ENCODE measurements around the gene LZTFL1. TPM values are rescaled to one million over a fixed set of nuclear protein-coding genes. Genes with fewer than 3 reads are reported as not detected.

The LZTFL1 gene
- total and polyA plus RNA-seq, 2 donors (not counting 1 experiment from before 2014, with no cell fraction given), result 12.4 to 28.0 TPM

- H3K36me3 ChIP-seq (ENCODE audit: control insufficient read depth, insufficient read depth, low read length), result no peaks in the 10 kb centered on the region
- no peak overlapping the region for H2AFZ ChIP-seq (ENCODE audit: low read length)
- H3K4me2 ChIP-seq (ENCODE audit: extremely low read depth, insufficient read depth, low read length), result no peak overlapping the region
- no peak overlapping the region for H3K27ac ChIP-seq (ENCODE audit: insufficient read depth, low read length)
- no peaks in the 10 kb centered on the region for H3K79me2 ChIP-seq (ENCODE audit: control insufficient read depth, insufficient read depth, low read length)
- H3K4me3 ChIP-seq (replicated peaks in 1 of 4; ENCODE audit: control extremely low read depth in 1 of 4, insufficient read depth in 1 of 4, low read depth in 3 of 4, low read length in 4 of 4), result no peak overlapping the region
- peaks cover 35% of the 10 kb centered on the region for H3K27me3 ChIP-seq (ENCODE audit: control insufficient read depth, insufficient read depth, low read length)
- no peaks in the 10 kb centered on the region for H4K20me1 ChIP-seq (ENCODE audit: control insufficient read depth, extremely low read depth, insufficient read depth, low read length)
- TF ChIP-seq, protein P1, sequence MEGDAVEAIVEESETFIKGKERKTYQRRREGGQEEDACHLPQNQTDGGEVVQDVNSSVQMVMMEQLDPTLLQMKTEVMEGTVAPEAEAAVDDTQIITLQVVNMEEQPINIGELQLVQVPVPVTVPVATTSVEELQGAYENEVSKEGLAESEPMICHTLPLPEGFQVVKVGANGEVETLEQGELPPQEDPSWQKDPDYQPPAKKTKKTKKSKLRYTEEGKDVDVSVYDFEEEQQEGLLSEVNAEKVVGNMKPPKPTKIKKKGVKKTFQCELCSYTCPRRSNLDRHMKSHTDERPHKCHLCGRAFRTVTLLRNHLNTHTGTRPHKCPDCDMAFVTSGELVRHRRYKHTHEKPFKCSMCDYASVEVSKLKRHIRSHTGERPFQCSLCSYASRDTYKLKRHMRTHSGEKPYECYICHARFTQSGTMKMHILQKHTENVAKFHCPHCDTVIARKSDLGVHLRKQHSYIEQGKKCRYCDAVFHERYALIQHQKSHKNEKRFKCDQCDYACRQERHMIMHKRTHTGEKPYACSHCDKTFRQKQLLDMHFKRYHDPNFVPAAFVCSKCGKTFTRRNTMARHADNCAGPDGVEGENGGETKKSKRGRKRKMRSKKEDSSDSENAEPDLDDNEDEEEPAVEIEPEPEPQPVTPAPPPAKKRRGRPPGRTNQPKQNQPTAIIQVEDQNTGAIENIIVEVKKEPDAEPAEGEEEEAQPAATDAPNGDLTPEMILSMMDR (conservative IDR thresholded peaks at IDR 0.05 in 1 of 2, IDR thresholded peaks at IDR 0.05 in 1 of 2; ENCODE audit: low read depth in 1 of 2, low read length in 2 of 2), result no peak
- TF ChIP-seq EZH2 (IDR thresholded peaks at IDR 0.05; ENCODE audit: low read length, missing control alignments), result no peak
- H3K4me1 ChIP-seq (ENCODE audit: control insufficient read depth, extremely low read depth, insufficient read depth, low read length), result no peaks in the 10 kb centered on the region
- H3K9ac ChIP-seq (ENCODE audit: insufficient read depth, low read length), result no peak overlapping the region
- H3K9me3 ChIP-seq (ENCODE audit: control insufficient read depth, insufficient read depth, low read depth, low read length), result no peaks in the 10 kb centered on the region
- no peak for DNase-seq (ENCODE audit: low read depth in 2 of 2)
These were observed 67.1 kb downstream of the LZTFL1 start for GRCh38 chr3:45774581-45775521.

DNA sequence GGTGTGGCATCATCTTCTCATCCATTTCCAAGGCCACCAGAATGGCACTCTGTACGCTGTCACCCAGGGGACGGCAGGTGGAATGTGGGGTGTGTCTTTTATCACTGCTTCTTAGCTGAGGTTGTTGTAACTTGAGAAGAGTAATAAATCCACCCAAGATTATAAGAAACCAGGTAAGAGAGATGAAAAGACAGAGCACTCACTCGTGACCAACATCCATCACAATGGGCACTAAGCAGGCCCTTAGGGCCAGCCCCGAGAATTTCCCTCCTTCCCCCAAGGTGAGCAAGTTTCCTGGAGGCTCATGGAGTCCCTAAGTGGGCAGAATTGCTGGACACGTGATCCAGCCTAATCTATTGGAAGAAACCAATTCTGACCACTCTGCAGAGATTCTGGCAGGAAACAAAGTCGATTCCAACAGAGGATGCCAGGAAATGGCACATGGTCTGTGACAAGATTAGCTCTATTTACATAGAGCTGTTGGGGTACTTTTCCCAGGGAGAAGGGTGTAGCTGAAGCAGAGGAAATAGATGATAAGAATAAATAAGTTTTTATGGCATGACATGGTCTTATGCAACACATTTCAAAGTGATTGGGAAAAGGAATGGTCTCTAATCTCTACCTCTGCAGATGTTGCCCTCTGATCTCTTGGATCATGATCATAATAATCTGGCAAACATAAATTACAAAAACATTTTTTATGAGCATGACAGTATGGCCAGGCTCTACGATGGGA, 68.0 kb downstream of the LZTFL1 start:
- no peaks in the 10 kb centered on the region for H3K9me3 ChIP-seq (ENCODE audit: control insufficient read depth, insufficient read depth, low read depth, low read length)
- peaks cover 34% of the 10 kb centered on the region for H3K27me3 ChIP-seq (ENCODE audit: control insufficient read depth, insufficient read depth, low read length)
- H3K4me3 ChIP-seq (replicated peaks in 1 of 4; ENCODE audit: control extremely low read depth in 1 of 4, insufficient read depth in 1 of 4, low read depth in 3 of 4, low read length in 4 of 4), result no peak overlapping the region
- no peak for DNase-seq (ENCODE audit: low read depth in 2 of 2)
- H3K4me1 ChIP-seq (ENCODE audit: control insufficient read depth, extremely low read depth, insufficient read depth, low read length), result no peaks in the 10 kb centered on the region
- TF ChIP-seq, protein P1 (conservative IDR thresholded peaks at IDR 0.05 in 1 of 2, IDR thresholded peaks at IDR 0.05 in 1 of 2; ENCODE audit: low read depth in 1 of 2, low read length in 2 of 2), result no peak
- no peak for TF ChIP-seq EZH2 (IDR thresholded peaks at IDR 0.05; ENCODE audit: low read length, missing control alignments)
- no peak overlapping the region for H2AFZ ChIP-seq (ENCODE audit: low read length)
- no peak overlapping the region for H3K4me2 ChIP-seq (ENCODE audit: extremely low read depth, insufficient read depth, low read length)
- no peaks in the 10 kb centered on the region for H3K79me2 ChIP-seq (ENCODE audit: control insufficient read depth, insufficient read depth, low read length)
- no peak overlapping the region for H3K27ac ChIP-seq (ENCODE audit: insufficient read depth, low read length)
- H4K20me1 ChIP-seq (ENCODE audit: control insufficient read depth, extremely low read depth, insufficient read depth, low read length), result no peaks in the 10 kb centered on the region
- no peak overlapping the region for H3K9ac ChIP-seq (ENCODE audit: insufficient read depth, low read length)
- H3K36me3 ChIP-seq (ENCODE audit: control insufficient read depth, insufficient read depth, low read length), result no peaks in the 10 kb centered on the region

Other genes with a start within 250 kb of the LZTFL1 start
- gene LIMD1, start 247.4 kb downstream of the LZTFL1 start, total RNA-seq, result 20.0 and 33.9 TPM in 2 replicates
- 16.0 and 16.8 TPM in 2 replicates for gene LIMD1, start 247.4 kb downstream of the LZTFL1 start, polyA plus RNA-seq
- 30.0 and 41.8 TPM in 2 replicates for gene SACM1L, start 152.7 kb downstream of the LZTFL1 start, total RNA-seq
- gene SACM1L, start 152.7 kb downstream of the LZTFL1 start, polyA plus RNA-seq, result 27.1 and 33.3 TPM in 2 replicates
- gene SLC6A20, start 45.6 kb downstream of the LZTFL1 start, total RNA-seq, result not detected in 2 replicates
- gene SLC6A20, start 45.6 kb downstream of the LZTFL1 start, polyA plus RNA-seq, result not detected in 2 replicates
- gene CCR9, start 44.4 kb upstream of the LZTFL1 start, total RNA-seq, result not detected in 2 replicates
- gene CCR9, start 44.4 kb upstream of the LZTFL1 start, polyA plus RNA-seq, result not detected in 2 replicates
- gene CXCR6, start 101.3 kb upstream of the LZTFL1 start, total RNA-seq, result not detected in 2 replicates
- 0.02 TPM in 1 of 2 replicates, not detected in the other for gene CXCR6, start 101.3 kb upstream of the LZTFL1 start, polyA plus RNA-seq
- gene FYCO1, start 153.7 kb upstream of the LZTFL1 start, total RNA-seq, result 48.0 and 82.2 TPM in 2 replicates
- 19.2 and 24.8 TPM in 2 replicates for gene FYCO1, start 153.7 kb upstream of the LZTFL1 start, polyA plus RNA-seq
- gene XCR1, start 185.4 kb upstream of the LZTFL1 start, total RNA-seq, result under 0.01 TPM in 1 of 2 replicates, not detected in the other
- gene XCR1, start 185.4 kb upstream of the LZTFL1 start, polyA plus RNA-seq, result 0.01 and 0.02 TPM in 2 replicates

Measured in fibroblast of lung (primary cell).